ENCODE results near the gene PJA2.
"Not testable (repeated sequence)": the region's sequence is repeated elsewhere in the genome, so short reads cannot be mapped to it uniquely, and the experiment has no call there.

DNA sequence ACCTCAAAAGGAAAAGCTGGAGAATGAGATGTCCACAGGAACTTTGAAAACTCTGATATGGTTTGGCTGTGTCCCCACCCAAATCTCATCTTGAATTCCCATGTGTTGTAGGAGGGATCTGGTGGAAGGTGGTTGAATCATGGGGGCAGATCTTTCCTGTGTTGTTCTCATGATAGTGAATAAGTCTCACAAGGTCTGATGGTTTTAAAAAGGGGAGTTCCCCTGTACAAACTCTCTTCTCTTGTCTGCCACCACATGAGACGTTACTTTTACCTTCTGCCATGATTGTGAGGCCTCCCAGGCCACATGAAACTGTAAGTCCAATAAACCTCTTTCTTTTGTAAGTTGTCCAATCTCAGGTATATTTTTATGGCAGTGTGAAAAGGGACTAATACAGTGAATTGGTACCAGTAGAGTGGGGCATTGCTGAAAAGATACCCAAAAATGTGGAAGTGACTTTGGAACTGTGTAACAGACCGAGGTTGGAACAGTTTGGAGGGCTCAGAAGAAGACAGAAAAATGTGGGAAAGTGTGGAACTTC lies 4.2 kb upstream of the PJA2 start:
- not testable (repeated sequence) for TF ChIP-seq SP1 (IDR thresholded peaks at IDR 0.05); TARDBP (IDR thresholded peaks at IDR 0.05); LEF1 (IDR thresholded peaks at IDR 0.05; ENCODE audit: borderline replicate concordance)

Measured in HEK293T (cell line).